Middle frontal gyrus (tissue), 1 donor: ENCODE measurements around the gene MAPKAP1.

Source experiments
- DNase-seq: peaks from one replicate; pipeline ENCODE4 v3.0.0-alpha.2; 2015; ENCODE audit warnings: low spot score; ENCODE audit errors: extremely low spot score

MAPKAP1 gene

DNA sequence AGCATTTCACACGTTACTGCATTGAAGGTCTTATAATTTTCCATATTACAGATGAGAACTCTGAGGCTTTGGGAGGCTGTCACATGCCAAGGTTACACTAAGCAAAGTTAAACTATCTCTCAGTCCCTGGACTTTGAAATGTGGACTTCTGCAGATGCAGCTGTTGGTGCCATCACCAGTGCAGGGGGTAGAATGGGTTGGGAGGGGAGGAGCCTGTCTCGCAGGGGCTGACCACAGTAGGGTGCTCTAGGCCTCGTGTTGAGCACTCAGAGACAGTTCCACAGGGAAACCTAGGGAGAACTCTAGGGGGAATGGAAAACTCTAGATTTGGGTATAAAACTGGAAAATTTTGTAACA, 220.9 kb downstream of the MAPKAP1 start:
- no peak for DNase-seq

DNA sequence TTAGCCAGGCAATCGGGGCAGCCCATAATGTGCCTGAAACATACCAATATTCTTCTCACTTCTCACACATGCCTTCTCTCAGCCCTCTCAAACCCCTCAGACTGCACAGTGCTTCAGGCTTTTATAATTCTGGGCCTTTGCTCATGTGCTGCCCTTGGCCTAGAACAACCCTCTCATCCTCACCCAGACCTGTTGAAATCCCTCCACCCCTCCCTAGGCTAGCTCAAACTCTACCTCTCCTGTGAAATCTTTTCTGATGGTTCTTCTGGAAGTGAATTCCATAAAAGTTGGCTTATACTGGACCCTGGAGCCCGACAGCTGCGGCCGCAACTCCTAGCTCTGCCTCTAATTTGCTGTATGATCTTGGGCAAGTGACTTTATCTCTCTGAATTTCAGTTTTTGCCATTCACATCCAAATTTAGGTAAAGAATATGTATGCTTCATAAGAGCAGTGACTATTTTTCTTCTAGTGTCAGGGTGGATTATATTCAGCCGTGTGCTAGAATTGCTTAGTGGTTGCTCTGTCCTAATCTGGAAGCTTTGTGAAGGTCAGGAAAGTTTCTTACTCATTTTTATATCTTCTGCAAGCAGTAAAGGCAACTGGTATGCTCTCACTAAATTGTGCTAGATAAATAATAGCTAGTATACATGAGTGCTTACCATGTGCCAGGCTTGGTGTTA, 221.4 kb downstream of the MAPKAP1 start:
- no peak for DNase-seq

DNA sequence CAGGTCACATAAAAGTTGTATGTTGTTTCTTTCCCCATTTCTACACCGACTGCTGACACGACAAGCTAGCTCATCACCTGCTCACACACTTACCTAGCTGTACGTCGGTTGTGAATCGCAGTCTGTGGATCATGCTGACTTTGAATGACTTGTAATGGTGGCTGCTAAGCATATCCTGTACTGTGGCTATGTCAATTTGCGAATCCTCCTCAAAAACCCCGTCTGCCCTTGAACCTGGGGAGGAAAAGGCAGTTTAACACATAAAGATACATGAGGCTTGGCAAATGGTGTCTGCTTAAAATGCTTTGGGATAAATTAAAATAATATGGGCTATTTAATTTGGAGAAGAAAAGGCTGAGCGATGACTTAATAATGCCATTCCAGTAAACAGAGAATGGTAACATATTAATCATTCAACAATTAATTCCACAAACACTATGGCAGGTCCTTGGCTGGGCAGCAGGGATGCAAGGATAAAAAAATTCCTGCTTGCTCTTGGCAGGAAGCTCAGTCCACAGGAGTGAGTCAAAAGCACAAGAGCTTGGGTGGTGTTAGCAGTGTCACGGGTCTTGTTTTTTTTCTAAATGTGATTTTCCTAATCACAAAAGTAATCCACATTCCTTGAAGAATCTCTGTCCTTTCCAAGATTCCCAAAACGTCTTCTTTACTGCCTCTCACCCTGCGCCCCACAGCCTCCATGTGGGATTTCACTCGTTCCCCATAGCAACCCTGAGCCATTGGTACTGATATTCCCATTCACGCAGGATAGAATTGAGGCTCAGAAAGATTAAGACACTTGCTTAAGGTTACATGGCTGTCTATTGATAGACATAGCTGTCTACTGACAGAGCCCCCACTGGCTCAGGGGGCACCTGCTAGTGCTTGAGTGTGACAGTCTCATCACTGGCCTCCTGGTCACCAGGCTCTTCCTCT, 222.4 kb downstream of the MAPKAP1 start:
- no peak for DNase-seq

DNA sequence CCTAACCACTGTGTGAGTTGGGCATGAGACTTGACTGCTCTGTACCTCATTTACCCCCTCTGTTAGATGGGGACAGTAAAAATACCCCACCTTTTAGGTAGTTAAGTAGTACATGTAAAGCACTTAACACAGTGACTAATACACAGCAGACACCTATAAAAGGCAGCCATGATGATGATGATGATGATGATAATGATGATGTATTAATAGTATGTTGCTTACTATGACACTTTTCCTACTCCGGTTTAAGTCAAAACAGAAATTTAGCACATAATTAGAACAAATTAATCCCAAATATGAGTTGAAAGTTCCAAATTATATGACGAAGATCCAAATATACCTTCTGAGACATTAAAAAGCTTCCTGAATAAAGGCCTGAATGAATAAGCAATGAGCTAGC, 223.3 kb downstream of the MAPKAP1 start:
- no peak for DNase-seq

DNA sequence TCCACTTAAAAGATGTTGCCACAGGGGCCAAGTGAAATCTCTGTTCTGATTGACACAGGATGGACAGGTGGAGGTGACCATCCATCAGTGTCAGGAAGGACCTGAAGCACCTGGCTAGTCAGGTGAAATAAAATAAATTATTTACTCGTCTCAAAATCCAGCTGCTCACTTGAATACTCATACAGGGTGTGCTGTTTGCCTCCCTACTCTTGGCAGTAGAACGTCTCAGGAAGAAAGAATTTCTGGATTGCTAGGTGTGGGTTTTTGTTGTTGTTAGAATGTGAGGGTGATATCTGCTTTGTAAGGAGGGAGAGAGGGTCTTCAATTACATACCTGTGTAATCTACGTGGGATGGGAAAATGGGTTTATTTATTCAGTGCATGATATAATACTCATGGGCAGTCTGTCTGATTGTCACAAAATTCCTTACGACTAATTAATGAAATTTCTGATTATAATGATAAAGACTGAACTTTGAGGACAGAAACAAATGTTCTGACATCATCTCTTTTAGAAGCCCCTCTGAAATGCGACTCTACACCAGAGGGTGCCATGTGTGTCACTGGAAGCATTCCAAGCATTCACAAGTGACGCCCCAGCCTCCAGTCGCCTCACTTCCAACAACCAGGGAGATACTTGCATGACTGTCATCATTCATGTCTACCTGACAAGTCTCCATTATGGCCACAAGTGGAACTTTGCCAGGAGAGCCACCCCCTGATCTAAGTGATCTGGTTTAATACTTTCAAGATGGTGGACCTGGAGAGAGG, 227.0 kb downstream of the MAPKAP1 start:
- no peak for DNase-seq

DNA sequence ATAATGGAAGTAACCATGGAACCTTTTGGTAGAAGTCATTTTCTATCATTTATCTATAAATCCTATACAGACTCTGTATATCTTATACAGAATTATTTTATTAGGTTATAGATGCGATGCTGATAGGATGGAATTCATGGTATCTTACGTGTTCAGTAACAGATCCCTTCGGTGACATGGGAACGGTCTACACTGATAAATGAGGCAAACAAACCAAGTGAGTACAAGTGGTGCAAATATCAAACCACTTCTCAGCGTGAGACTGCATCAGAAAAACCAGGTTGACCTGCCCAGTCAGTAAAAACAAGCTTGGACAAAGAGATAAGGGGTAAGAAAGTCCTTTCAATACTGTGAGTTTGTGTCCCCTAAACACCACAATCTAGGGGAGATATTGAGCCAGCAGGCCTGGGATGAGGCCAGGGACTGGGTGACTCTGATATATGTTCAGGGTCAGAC, 229.9 kb downstream of the MAPKAP1 start:
- no peak for DNase-seq

DNA sequence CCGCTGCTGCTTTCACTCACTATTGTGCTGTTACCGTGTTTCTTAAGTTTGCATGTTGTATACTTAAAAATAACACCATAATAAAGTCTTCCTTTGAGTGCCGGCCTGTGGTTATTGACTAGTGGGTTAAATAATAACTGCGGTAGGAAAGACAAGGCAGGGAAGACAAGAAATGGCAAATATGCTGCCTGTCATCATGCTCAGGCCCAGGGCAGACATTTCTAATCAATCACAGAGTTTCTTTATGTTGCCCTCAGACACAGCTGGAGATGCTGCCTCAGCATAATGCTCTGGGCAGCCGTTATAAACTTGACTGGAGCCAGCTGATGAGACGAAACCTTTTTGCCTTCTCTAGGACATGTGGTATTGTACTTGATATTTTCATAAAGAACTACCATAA, 230.4 kb downstream of the MAPKAP1 start:
- no peak for DNase-seq

DNA sequence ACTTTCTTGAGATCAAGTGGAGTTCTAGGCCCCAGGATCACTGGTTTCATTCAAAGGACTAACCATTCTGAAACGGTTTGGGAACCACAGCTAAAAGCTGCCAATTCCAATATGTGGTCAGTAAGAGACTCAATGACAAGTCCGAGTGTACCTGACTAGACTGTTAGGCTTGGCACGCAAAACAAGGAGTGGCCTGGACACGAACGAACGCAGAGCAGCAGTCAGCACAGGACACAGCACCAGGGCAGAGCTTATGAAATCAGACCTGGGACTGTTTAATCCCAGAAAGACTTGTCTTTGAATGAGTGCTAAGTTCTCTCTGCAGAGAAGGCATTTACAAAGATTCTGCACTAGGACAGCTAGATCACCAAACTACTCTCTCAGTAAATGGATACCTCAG, 231.6 kb downstream of the MAPKAP1 start:
- no peak for DNase-seq

DNA sequence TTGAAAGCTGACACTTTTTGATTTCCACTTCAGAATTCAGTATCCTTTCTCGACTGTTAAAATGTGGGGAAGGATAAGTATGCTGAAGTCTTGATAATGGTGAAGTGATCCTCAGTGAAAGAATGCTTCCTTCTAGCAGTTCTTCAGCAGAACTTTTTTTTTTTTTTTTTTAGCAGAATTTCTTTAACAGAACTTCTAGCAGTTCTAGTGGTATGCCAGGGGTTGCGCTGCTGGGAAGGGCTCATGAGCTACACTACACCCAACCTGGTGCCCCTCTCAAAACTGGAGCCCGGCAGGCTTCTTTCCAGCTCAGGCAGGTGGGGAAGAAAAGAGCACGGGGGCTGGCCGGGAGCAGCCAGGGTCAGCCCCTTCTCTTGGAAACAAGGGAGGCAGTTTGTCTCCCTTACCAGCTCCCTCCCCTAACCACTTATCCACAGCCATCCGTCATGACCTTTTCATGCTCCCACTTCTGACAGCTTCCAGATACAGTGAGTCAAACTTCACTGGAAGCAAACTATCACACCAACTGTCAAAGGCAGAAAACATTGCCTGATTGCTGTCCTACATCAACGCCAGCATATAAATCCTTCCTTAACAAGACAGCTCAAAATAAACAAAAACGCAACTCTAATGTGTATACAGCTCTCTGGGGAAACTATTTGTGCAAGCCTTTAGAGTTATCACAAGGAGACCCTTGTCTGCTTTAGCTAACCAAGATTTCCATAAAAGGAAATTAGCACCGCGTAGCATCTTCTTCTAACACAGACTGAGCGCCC, 233.9 kb downstream of the MAPKAP1 start:
- DNase-seq = no peak

DNA sequence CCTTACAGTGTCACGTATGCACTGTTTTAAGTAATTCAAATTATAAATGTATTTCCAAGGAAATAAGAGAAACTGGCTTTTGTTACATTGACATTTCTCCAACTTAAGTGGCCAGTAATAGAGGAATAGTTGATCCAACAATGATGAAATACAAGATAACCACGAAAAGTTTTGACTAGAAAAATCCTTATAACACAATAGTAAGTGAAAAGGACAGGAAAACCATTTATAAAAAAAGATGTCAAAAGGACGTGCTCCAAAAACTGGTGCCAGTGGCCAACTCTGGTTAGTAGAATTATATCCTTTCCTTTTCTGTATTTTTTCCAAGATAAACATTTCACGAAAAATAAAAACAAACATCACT, 234.5 kb downstream of the MAPKAP1 start:
- no peak for DNase-seq

DNA sequence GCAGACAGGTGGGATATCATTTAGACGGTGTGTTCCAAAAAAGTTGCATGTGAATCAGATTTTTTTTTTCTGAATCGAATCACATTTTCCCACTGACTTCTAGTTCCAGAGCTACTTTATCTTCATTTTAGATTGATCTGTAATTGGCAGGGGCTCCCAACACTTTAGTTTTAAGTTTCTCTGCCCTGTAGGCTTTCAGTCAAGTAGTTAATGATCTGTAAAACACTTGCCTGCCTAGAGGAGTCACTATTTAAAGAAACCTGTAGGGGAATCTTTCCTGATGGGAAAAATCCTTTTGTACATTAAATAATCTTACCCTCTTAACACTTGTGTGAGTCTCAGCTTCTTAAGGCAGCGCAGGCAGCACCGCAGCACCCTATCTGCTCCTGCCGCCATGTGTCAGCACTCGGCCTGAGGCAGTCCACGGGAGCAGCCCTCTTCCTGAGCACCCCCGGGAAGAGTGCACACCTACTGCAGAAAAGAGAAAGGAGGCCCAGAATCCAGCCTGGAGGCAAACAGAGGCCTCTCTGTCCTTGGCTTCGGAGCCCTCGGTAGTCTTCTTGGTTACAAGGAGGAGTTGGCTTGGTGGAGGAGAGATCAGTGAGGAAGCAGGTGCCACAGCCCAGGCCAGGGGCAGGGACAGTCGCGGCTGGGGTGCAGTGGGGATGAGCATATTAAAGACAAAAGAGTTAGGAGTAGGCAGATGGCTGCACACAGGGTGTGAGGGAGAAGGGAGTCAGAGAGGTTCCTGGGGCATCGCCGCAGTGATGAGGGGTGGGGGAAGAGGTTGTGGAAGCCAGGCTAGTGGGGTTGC, 236.0 kb downstream of the MAPKAP1 start:
- DNase-seq = no peak

DNA sequence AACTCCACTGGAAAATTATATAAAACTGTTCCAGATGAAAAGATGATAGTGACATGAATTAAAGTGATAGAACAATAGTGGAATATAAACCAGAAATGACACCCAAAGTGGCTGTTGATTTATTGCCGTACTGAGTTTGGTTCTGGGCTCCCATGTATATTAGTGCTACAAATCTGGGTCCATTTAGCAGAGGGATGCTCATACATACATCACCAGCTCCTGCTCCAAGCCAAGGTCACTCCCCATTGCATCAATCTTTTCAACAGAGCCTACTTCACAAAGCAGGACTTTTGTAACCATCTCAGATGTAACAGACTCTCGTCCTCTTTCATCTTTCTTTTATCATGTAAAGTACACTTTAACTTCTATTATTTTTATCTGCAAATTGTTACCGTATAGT, 236.8 kb downstream of the MAPKAP1 start:
- DNase-seq = no peak

DNA sequence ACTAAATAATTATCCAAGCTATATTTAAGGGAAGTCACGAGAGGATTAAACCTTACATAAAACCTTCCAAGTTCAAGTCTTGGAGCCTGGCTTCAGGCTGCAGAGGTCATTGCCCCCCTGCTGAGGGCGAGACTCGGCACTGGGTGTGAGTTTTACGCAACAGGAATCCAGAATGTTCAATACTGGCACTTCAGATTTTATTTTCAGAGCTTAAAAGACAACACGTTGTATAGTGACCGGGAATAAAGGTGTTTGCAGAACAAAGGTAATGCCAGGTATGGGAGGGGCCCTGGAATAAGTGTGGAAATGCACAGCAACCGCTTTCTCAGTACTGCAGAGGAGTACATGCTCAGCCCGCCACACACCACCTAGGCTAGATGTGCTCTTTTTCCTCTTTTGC, 238.4 kb downstream of the MAPKAP1 start:
- DNase-seq = no peak

DNA sequence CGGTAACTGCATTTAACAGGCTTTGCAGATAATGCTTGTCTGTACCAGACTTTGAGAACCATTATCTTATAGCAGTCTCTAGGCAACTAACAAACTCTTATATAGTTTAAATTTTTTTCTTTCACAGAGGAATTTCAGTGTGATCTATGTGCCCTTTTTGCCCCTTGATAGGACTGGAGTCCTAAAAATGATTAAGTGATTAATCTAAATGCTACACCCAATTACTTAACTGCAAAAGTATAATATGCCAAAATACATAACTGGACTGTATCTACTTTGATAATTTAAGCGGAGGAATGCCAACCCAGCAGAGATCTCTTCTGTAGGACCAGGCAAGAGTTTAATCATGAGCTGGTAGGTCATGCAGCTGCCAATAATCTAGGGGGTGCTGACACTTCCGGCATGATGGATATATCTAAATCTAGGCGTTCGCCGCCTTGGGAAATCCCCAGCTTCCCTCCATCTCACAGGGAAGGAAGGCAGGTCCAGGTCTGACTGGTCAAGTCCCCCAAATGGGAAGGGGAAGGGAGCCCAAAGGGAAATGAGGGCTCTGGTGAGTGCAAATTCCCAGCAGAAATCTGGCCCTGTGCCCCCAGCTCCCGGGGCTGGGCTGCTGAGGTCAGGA, 239.8 kb downstream of the MAPKAP1 start:
- DNase-seq = no peak

DNA sequence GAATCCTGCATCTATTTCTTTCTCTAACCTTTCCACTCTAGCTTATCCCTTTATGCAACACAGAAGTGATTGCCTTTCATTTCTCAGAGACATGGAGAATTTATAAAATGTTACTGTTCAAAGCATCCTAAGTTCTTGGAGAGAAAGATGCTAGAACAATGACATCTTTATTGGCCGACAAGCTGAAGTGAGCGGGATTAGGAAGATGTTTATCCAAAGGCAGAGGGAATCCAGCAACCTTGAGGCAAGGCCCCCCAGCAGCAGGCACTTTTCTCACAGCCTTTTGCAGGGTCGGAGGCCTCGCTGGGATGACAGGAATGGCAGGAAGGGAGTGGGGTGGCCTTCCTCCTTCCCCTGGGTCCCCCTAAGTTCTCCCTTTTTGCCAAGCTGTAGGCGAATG, 240.6 kb downstream of the MAPKAP1 start:
- no peak for DNase-seq

DNA sequence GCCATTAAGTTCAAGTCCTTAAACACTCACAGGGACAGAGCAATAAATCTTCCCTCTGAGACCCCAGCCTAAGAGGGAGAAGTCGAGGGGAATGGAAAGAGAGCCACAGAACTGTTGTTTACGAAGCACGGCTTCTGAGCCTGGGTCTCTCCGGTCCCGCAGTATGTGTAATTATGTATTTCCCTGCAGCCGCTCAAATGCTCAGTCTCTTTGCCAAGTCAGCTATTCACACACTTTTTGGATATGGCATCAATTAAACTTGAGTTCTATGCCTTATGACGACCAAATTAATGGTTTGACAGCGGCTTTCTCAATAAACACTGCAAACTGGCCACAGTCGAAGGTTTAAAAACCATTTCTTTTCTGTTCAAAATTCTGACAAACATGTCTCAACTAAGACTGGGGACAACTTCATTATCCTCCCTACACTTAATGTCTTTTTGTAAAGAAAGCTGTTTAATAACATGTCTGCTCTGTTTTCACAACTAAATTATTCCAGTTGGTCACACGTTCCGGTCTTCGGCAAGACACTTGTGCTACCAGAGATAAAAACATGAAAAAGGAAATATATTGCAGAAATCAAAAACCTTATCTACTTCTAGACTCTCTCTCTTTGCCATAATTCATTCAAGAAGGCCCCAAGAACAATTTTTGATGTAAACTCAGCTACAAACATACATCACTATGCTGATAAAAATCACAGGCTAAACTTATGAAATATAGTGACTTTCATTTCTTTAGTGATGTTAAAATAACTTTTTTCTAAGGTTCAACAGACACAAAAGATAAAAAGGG, 242.2 kb downstream of the MAPKAP1 start:
- no peak for DNase-seq

DNA sequence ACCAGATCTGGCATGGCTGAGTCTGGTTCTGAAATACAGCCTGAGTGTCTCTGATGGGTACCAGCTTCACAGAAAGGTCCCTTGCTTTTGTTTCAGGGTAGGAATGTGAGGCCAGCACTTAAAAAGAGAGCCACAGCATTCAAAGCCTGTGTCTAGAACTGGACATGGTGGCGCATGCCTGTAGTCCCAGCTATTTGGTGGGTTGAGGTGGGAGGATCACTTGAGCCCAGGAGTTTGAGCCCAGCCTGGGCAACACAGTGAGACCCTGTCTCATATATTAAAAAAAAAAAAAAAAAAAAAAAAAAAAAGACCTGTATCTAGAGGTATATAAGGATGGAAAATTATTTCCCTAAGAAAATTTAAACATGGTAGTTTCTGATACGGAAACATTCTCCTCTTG, 243.1 kb downstream of the MAPKAP1 start:
- no peak for DNase-seq

DNA sequence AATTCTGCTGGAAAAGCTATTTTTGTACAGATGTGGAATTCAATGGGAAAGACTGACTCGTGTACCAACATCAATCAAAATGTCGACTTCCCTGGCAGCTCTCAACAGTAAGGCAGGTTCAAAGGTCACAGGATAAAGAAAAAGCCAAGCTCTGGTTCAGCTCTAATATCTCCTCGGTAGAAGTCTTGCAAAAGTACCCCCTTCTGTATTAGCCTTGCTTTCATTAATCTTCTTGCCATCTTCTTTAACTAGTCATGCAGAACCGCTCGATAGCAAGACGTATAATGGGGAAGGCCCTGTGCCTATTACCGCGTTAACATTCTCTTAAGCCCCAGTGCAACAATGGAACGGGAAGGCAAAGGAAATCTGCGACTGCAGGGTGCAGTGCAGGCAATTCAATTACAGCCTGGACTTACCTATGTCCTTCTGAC, 244.1 kb downstream of the MAPKAP1 start:
- DNase-seq = no peak

DNA sequence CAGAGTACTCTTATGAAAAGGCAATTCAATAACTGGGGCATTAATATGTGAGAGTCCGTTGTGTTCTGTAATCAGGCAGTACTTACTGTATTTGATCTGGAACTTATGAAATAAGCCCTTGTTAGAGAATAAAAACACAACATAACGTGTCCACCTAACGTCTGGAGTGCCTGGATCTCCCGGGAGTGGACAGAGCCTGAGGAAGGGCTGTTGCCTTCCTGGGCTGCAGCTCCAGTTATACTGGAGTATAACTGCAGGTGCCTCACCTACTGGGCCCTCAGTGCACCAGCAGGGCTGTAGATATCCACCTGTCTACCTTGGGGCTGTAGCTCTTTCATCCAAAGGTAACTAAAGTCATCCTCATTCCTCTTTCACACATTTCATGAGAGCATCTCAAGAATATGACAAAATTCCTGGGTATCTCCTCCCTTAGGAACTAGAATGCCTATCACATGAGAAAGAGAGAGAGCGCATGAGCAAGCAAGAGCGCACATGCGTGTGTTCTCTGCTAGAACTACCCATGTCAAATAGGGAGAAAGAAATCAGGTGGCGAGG, 245.3 kb downstream of the MAPKAP1 start:
- no peak for DNase-seq
